Smooth muscle cell (in vitro differentiated cells): ENCODE measurements around the gene TXN. TPM values are rescaled to one million over a fixed set of nuclear protein-coding genes. Genes with fewer than 3 reads are reported as not detected.
"Not testable (repeated sequence)": the region's sequence is repeated elsewhere in the genome, so short reads cannot be mapped to it uniquely, and the experiment has no call there.

Experiments
- DNase-seq: peaks from one replicate; lab custom pipeline; 2025; ENCODE audit not compliant: unreplicated experiment; lab: John Stamatoyannopoulos, UW
- H2AFZ ChIP-seq: fragments of 200-600 bp; sonication (generic); 2 replicates; pipeline ENCODE4 v1.6.0; 2016; ENCODE audit warnings: antibody characterized with exemption, low read depth, mild to moderate bottlenecking
- H3F3A ChIP-seq: fragments of 200-600 bp; sonication (generic); 2 replicates; pipeline ENCODE4 v1.6.0; 2017; ENCODE audit warnings: antibody characterized with exemption, low read depth
- H3K27ac ChIP-seq: fragments of 200-600 bp; sonication (generic); 2 replicates; pipeline ENCODE4 v1.5.1; 2016; ENCODE audit warnings: low read depth, mild to moderate bottlenecking
- H3K27me3 ChIP-seq: fragments of 200-600 bp; sonication (generic); 2 replicates; pipeline ENCODE4 v1.6.1; 2016; ENCODE audit warnings: low read depth, mild to moderate bottlenecking
- H3K36me3 ChIP-seq: fragments of 200-600 bp; sonication (generic); 2 replicates; pipeline ENCODE4 v1.5.1; 2016; ENCODE audit warnings: low read depth
- H3K4me1 ChIP-seq: fragments of 200-600 bp; sonication (generic); 2 replicates; pipeline ENCODE4 v1.5.1; 2016; ENCODE audit warnings: low read depth
- H3K4me2 ChIP-seq: fragments of 200-600 bp; sonication (generic); 2 replicates; pipeline ENCODE4 v1.6.0; 2016; ENCODE audit warnings: mild to moderate bottlenecking
- H3K4me3 ChIP-seq: fragments of 200-600 bp; sonication (generic); 2 replicates; pipeline ENCODE4 v1.5.1; 2016; ENCODE audit warnings: mild to moderate bottlenecking
- H3K79me2 ChIP-seq: fragments of 200-600 bp; sonication (generic); 2 replicates; pipeline ENCODE4 v1.6.0; 2016; ENCODE audit warnings: low read depth, mild to moderate bottlenecking
- H3K9ac ChIP-seq: fragments of 200-600 bp; sonication (generic); 2 replicates; pipeline ENCODE4 v1.6.0; 2016; ENCODE audit warnings: low read depth
- H3K9me3 ChIP-seq: fragments of 200-600 bp; sonication (generic); replicated peaks from 2 replicates; pipeline ENCODE4 v1.5.1; 2016; ENCODE audit warnings: low read depth
- H4K20me1 ChIP-seq: fragments of 200-600 bp; sonication (generic); 2 replicates; pipeline ENCODE4 v1.6.0; 2016; ENCODE audit warnings: low read depth
- WGBS: methylation state at CpG from one replicate; pipeline ENCODE4 v1.1.7; 2016; ENCODE audit warnings: low lambda C conversion rate; 5-methylcytosine and 5-hydroxymethylcytosine counted together
- polyA plus RNA-seq: library from polyadenylated mRNA; unstranded; fragments of >200 nt; fragmentation: Nextera tagmentation; extraction: Ambion mirVana; gene quantifications from 2 replicates; pipeline ENCODE4 v1.2.1, GENCODE V29; 2016
- total RNA-seq: library from RNA; depleted of rRNA; stranded (reverse); fragments of >200 nt; gene quantifications from 2 replicates; pipeline ENCODE4 v1.2.3, GENCODE V29; 2014
- TF ChIP-seq, protein P1 (sequence below): fragments of 200-600 bp; sonication (generic); IDR thresholded peaks from 2 replicates; pipeline ENCODE4 v1.5.1; 2017; ENCODE audit warnings: borderline replicate concordance, mild to moderate bottlenecking, antibody characterized with exemption; ENCODE audit not compliant: insufficient read depth, poor library complexity, severe bottlenecking

The TXN gene
- total and polyA plus RNA-seq, 2 experiments from 2014 or later: 394 to 426 TPM

DNA sequence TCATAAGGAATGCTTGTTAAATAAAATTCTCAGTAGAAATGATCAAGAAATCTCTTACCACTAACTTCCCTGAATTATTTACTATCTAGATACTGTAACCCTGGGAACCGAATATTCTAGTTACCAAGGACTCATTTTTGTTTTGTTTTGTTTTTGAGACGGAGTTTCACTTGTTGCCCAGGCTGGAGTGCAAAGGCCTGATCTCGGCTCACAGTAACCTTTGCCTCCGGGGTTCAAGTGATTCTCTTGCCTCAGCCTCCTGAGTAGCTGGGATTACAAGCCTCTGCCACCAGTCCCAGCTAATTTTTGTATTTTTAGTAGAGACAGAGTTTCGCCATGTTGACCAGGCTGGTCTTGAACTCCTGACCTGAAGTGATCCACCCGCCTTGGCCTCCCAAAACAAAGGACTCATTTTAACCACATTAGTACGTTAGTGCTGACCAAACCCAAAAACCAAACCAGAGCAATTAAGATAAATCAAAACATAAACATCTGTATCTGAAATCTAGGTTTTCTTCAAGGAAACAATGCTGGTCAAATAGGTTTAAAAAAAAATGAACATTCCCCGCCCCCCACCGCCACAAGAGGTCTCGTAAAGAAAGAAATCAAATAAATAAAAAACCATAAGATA, 3.7 kb downstream of the TXN start:
- Histone ChIP-seq H3K4me3 (no peak overlapping the region), H4K20me1 (peaks cover 75% of the 10 kb centered on the region)

DNA sequence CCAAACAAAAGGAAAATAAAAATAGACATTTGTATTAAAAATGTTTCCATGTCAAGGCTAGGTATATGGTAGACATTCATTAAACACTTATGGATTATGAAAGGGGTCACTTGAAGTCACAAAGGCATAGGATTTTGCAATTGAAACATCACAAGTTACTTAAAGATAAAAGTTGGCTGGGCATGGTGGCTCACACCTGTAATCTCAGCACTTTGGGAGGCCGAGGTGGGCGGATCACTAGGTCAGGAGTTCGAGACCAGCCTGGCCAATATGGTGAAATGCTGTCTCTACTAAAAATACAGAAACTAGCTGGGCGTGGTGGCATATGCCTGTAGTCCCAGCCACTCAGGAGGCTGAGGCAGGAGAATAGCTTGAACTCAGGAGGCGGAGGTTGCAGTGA, 4.5 kb downstream of the TXN start:
- not testable (repeated sequence) for H3K9me3 ChIP-seq, DNase-seq, H3K4me1 ChIP-seq, H3K36me3 ChIP-seq, H3F3A ChIP-seq, H3K27me3 ChIP-seq, H3K4me3 ChIP-seq, H3K27ac ChIP-seq, H3K9ac ChIP-seq, H3K4me2 ChIP-seq, H2AFZ ChIP-seq
- peaks cover 70% of the 10 kb centered on the region for H3K79me2 ChIP-seq
- 97% methylated on average over 5 of the region's 5 CpGs for WGBS
- H4K20me1 ChIP-seq: peaks cover 84% of the 10 kb centered on the region

More for the DNA sequence above, 3.7 kb downstream of the TXN start:
- H3K27ac ChIP-seq: peak overlapping the region; percentile 1
- no peaks in the 10 kb centered on the region for H3K27me3 ChIP-seq
- H3K36me3 ChIP-seq: peaks cover 2% of the 10 kb centered on the region
- H3K4me1 ChIP-seq: peaks cover 9% of the 10 kb centered on the region
- no peaks in the 10 kb centered on the region for H3F3A ChIP-seq
- H2AFZ ChIP-seq: no peak overlapping the region
- H3K9me3 ChIP-seq: no peaks in the 10 kb centered on the region
- H3K79me2 ChIP-seq: peaks cover 70% of the 10 kb centered on the region
- H3K9ac ChIP-seq: no peak overlapping the region
- WGBS: 88% methylated on average over 10 of the region's 10 CpGs
- DNase-seq: no peak
- TF ChIP-seq, protein P1, sequence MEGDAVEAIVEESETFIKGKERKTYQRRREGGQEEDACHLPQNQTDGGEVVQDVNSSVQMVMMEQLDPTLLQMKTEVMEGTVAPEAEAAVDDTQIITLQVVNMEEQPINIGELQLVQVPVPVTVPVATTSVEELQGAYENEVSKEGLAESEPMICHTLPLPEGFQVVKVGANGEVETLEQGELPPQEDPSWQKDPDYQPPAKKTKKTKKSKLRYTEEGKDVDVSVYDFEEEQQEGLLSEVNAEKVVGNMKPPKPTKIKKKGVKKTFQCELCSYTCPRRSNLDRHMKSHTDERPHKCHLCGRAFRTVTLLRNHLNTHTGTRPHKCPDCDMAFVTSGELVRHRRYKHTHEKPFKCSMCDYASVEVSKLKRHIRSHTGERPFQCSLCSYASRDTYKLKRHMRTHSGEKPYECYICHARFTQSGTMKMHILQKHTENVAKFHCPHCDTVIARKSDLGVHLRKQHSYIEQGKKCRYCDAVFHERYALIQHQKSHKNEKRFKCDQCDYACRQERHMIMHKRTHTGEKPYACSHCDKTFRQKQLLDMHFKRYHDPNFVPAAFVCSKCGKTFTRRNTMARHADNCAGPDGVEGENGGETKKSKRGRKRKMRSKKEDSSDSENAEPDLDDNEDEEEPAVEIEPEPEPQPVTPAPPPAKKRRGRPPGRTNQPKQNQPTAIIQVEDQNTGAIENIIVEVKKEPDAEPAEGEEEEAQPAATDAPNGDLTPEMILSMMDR: no peak
- no peak overlapping the region for H3K4me2 ChIP-seq

DNA sequence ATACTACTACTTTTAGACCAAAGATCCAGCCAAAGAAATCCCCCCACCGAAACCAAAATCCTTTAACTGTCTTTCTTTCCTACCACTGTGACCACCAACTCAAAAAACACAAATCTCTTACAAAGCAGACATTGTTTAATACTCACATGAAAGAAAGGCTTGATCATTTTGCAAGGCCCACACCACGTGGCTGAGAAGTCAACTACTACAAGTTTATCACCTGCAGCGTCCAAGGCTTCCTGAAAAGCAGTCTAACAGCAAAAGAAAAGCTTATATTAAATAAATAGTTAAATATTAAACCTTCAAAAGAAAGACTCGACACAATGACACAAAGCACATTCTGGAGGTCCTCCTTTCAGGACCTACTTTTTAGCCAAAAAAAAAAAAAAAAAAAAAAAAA, 5.1 kb downstream of the TXN start:
- no peaks in the 10 kb centered on the region for H3F3A ChIP-seq
- no peak for DNase-seq
- peaks cover 70% of the 10 kb centered on the region for H3K79me2 ChIP-seq
- H3K36me3 ChIP-seq: peaks cover 4% of the 10 kb centered on the region
- H3K4me3 ChIP-seq: no peak overlapping the region
- no peak overlapping the region for H3K27ac ChIP-seq
- WGBS: 94% methylated on average over 4 of the region's 4 CpGs
- no peak overlapping the region for H3K4me2 ChIP-seq
- peaks cover 89% of the 10 kb centered on the region for H4K20me1 ChIP-seq
- H2AFZ ChIP-seq: no peak overlapping the region
- TF ChIP-seq, protein P1: no peak
- peaks cover 9% of the 10 kb centered on the region for H3K4me1 ChIP-seq
- H3K27me3 ChIP-seq: no peaks in the 10 kb centered on the region
- H3K9me3 ChIP-seq: no peaks in the 10 kb centered on the region
- no peak overlapping the region for H3K9ac ChIP-seq

DNA sequence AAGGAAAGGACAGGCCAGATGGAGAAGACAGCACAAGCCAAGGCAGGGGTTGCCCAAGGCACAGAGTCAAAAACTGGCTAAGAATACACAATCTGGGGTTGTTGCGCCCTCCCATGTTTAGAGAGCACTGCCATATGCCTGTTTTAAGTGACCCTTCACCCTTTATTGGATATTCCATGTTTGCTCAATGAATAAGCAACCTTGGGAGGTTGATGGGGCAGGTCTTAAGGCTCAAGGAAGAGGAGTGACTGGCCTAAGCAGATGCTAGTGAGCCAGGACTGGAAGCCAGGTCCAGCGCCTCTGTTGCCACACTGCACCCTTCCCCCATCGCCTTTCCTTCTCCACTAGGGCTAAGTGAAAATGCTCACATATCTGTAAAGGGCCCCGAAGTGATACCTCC, 6.7 kb downstream of the TXN start:
- peaks cover 98% of the 10 kb centered on the region for H4K20me1 ChIP-seq

More for the DNA sequence above, 6.7 kb downstream of the TXN start:
- H3F3A ChIP-seq: no peaks in the 10 kb centered on the region
- H3K79me2 ChIP-seq: peaks cover 54% of the 10 kb centered on the region
- no peak for DNase-seq
- H2AFZ ChIP-seq: no peak overlapping the region
- H3K4me3 ChIP-seq: no peak overlapping the region
- no peaks in the 10 kb centered on the region for H3K9me3 ChIP-seq
- 97% methylated on average over 4 of the region's 4 CpGs for WGBS
- no peak overlapping the region for H3K9ac ChIP-seq
- no peak overlapping the region for H3K4me2 ChIP-seq
- no peak overlapping the region for H3K27ac ChIP-seq
- TF ChIP-seq, protein P1: no peak
- H3K27me3 ChIP-seq: no peaks in the 10 kb centered on the region
- H3K4me1 ChIP-seq: peaks cover 6% of the 10 kb centered on the region
- peaks cover 4% of the 10 kb centered on the region for H3K36me3 ChIP-seq
